ENCODE data around the gene HYAL3. TPM values are rescaled to one million over a fixed set of nuclear protein-coding genes. Genes with fewer than 3 reads are reported as not detected.

The HYAL3 gene
- total RNA-seq, 2 donors from 2014 or later = 0.35 to 1.4 TPM

GRCh38 chr3:50334339-50335075, 35.3 kb upstream of the HYAL3 start:
- Histone ChIP-seq H3K27ac (peak overlapping the region; percentile 90 to 93), H3K36me3 (peaks cover 28% of the 10 kb centered on the region), H3K4me3 (peak overlapping the region; percentile 27), H3K27me3 (replicated peaks; ENCODE audit: insufficient read depth) (no peaks in the 10 kb centered on the region), H3K4me1 (ENCODE audit: control insufficient read depth in 1 of 2, low read depth in 2 of 2) (peaks cover 39 to 55% of the 10 kb centered on the region in 2 donors), H3K9me3 (no peaks in the 10 kb centered on the region)
- ATAC-seq (ENCODE audit: insufficient number of reproducible peaks, low FRiP score, low read depth) (no peak), DNase-seq (ENCODE audit: low spot score) (no peak)
- no peak for TF ChIP-seq CTCF (IDR thresholded peaks at IDR 0.05)

- H3K9me3 ChIP-seq = no peaks in the 10 kb centered on the region
- DNase-seq (ENCODE audit: low spot score) (no peak), ATAC-seq (ENCODE audit: insufficient number of reproducible peaks, low FRiP score, low read depth) (peak; percentile 32)
- no peak for TF ChIP-seq CTCF (IDR thresholded peaks at IDR 0.05)
- H3K4me1 ChIP-seq (ENCODE audit: control insufficient read depth in 1 of 2, low read depth in 2 of 2) = peaks cover 35 to 48% of the 10 kb centered on the region in 2 donors
- no peaks in the 10 kb centered on the region for H3K27me3 ChIP-seq (replicated peaks; ENCODE audit: insufficient read depth)
- H3K36me3 ChIP-seq = peaks cover 29% of the 10 kb centered on the region
- peak overlapping the region; percentile 27 for H3K4me3 ChIP-seq
- peak overlapping the region; percentile 90 to 93 for H3K27ac ChIP-seq
These were observed 34.6 kb upstream of the HYAL3 start for GRCh38 chr3:50333744-50334328.

- no peak overlapping the region for H3K4me3 ChIP-seq
- H3K36me3 ChIP-seq = peaks cover 29% of the 10 kb centered on the region
- ATAC-seq (ENCODE audit: insufficient number of reproducible peaks, low FRiP score, low read depth) = no peak
- no peak for DNase-seq (ENCODE audit: low spot score)
- H3K4me1 ChIP-seq (ENCODE audit: control insufficient read depth in 1 of 2, low read depth in 2 of 2) = peaks cover 41 to 52% of the 10 kb centered on the region in 2 donors
- H3K27ac ChIP-seq = no peak overlapping the region
- H3K27me3 ChIP-seq (replicated peaks; ENCODE audit: insufficient read depth) = no peaks in the 10 kb centered on the region
- H3K9me3 ChIP-seq = no peaks in the 10 kb centered on the region
- no peak for TF ChIP-seq CTCF (IDR thresholded peaks at IDR 0.05)
These were observed 32.2 kb upstream of the HYAL3 start for GRCh38 chr3:50331364-50331907.

GRCh38 chr3:50330330-50330729, 31.1 kb upstream of the HYAL3 start:
- Histone ChIP-seq H3K9me3 (no peaks in the 10 kb centered on the region), H3K27ac (no peak overlapping the region), H3K36me3 (peaks cover 36% of the 10 kb centered on the region), H3K4me3 (no peak overlapping the region), H3K4me1 (ENCODE audit: control insufficient read depth in 1 of 2, low read depth in 2 of 2) (peaks cover 31 to 41% of the 10 kb centered on the region in 2 donors), H3K27me3 (replicated peaks; ENCODE audit: insufficient read depth) (no peaks in the 10 kb centered on the region)
- DNase-seq (ENCODE audit: low spot score) (no peak), ATAC-seq (ENCODE audit: insufficient number of reproducible peaks, low FRiP score, low read depth) (no peak)
- TF ChIP-seq CTCF (IDR thresholded peaks at IDR 0.05) = no peak

GRCh38 chr3:50327943-50328691, 28.9 kb upstream of the HYAL3 start, which contains the start of gene TUSC2:
Gene TUSC2, minus strand, starts transcription at chr3:50328223. Its CDS starts 124 bp downstream, at chr3:50328099.
- Histone ChIP-seq H3K4me1 (ENCODE audit: control insufficient read depth in 1 of 2, low read depth in 2 of 2) (peaks cover 13 to 24% of the 10 kb centered on the region in 2 donors), H3K36me3 (peaks cover 36% of the 10 kb centered on the region), H3K27me3 (replicated peaks; ENCODE audit: insufficient read depth) (no peaks in the 10 kb centered on the region), H3K4me3 (peak within 1 kb of the TSS; percentile 90), H3K27ac (peak within 1 kb of the TSS; percentile 65 to 80), H3K9me3 (no peaks in the 10 kb centered on the region)
- ATAC-seq (ENCODE audit: insufficient number of reproducible peaks, low FRiP score, low read depth) (peak; percentile 71), DNase-seq (ENCODE audit: low spot score) (peak; percentile 95)
- no peak for TF ChIP-seq CTCF (IDR thresholded peaks at IDR 0.05)

Measured in thoracic aorta (tissue), 2 donors.